GM12873 (cell line): ENCODE results near the gene ZBTB7A.

Experiments used
- TF ChIP-seq, protein P1 (sequence below): IDR thresholded peaks from 2 replicates; pipeline ENCODE4 v1.5.1; 2012; ENCODE audit warnings: low read depth, mild to moderate bottlenecking, moderate library complexity, low read length, control low read depth; ENCODE audit not compliant: insufficient read depth; ENCODE audit errors: missing control alignments

The ZBTB7A gene

DNA sequence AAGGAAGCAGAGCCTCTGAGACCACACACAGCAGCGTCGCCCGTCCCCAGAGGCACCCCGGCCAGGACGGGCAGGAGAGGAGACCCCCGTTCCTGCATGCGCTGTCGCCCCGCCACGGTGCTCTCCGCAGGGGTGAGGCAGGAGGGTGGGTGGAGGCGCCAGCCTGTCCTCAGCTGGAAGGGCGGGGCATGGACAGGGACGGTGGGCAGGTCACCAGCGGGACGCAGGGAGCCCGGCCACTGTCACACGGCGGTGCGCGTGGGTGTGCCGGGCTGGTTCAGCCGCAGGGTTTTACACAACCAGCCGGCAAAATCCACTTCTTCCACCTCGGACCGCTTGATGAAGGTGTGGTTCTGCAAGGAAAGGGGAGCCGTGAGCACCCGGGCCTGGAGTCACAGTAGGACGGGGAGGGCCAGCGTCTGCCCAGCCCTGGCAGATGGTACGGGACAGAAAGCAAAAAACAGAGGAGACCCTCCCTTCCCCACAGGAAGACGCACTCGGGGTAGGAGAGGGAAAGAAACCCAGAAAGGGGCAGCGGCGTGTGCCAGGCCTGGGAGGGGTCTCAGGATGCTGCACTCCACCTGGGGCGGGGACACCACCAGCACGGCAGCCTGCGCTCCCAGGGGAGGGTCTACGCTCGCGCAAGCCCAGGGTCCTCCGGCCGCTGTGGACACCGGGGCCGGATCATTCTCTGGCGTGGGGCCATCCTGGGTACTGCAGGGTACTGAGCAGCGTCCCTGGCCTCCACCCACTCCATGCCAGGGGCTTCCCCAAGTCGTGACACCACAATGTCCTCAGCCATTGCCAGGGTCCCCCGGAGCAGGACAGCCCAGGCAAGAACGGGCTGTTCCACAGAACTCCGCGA lies 23.9 kb upstream of the ZBTB7A start:
- TF ChIP-seq, protein P1, sequence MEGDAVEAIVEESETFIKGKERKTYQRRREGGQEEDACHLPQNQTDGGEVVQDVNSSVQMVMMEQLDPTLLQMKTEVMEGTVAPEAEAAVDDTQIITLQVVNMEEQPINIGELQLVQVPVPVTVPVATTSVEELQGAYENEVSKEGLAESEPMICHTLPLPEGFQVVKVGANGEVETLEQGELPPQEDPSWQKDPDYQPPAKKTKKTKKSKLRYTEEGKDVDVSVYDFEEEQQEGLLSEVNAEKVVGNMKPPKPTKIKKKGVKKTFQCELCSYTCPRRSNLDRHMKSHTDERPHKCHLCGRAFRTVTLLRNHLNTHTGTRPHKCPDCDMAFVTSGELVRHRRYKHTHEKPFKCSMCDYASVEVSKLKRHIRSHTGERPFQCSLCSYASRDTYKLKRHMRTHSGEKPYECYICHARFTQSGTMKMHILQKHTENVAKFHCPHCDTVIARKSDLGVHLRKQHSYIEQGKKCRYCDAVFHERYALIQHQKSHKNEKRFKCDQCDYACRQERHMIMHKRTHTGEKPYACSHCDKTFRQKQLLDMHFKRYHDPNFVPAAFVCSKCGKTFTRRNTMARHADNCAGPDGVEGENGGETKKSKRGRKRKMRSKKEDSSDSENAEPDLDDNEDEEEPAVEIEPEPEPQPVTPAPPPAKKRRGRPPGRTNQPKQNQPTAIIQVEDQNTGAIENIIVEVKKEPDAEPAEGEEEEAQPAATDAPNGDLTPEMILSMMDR = no peak

- TF ChIP-seq, protein P1 = no peak
Observed at GRCh38 chr19:4089946-4090345, 23.2 kb upstream of the ZBTB7A start.

DNA sequence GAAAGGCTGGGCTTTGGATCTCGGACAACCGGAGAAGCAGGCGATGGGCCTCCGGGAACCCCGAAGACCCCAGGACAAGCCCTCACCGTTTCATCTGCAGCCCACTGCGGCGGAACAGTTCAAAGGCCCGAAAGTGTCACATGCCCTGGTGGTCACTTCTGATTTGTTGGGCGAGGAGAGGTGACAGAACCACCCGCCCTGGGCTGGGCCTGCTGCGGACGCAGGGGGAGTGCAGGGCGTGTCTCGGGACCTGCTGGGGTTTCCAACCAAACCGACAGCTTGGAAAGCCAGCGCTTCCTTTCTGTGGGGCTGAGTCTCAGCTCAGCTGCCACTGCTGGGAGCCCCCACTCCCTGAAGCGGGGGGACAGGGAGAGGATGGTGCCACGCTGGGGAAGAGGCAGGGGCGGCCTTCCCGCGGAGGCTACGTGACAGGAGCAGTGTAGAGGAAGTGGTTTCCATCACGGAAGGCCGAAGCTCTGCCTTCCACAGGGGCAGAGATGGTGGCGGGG lies 22.8 kb upstream of the ZBTB7A start:
- TF ChIP-seq, protein P1 = no peak

GRCh38 chr19:4088975-4089374 lies 22.3 kb upstream of the ZBTB7A start:
- TF ChIP-seq, protein P1 = no peak

DNA sequence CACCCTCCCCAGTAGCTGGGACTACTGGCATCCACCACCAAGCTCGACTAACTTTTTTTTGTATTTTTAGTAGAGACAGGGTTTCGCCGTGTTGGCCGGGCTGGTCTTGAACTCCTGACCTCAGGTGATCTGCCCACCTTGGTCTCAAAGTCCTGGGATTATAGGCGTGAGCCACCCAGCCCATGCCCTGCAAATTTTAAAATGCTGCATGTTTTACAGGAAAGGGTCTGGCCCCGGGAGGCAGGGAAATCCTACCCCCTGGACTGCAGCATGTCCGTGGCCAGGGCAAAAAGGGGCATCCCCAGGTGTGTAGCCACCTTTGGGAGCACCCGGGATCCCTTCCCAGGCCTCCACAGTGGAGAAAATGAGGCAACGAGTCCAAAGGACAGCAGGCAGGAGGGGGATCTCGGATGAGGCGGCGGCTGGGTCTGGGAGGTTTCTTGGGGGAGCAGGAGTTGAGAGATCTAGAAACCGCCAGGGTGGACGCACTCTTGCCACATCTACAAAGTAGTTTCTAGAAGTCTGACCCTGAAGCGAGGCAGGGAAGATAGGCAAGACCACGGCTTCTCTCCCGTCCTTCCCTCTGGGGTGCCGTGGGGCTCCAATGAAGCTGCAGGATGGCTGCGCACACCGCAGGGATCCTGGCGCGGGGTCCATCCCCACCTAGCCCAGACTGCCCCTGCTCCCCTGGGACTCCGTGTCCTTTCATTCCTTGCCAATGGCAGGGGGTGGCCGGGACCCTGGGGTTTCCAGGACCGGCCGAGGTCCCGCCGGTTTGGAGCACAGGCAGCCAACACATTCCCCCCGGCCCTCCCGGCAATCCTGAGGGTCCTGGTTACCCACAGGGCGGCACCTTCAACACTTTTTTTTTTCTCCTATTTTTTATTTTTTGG lies 21.3 kb upstream of the ZBTB7A start:
- TF ChIP-seq, protein P1 = no peak

DNA sequence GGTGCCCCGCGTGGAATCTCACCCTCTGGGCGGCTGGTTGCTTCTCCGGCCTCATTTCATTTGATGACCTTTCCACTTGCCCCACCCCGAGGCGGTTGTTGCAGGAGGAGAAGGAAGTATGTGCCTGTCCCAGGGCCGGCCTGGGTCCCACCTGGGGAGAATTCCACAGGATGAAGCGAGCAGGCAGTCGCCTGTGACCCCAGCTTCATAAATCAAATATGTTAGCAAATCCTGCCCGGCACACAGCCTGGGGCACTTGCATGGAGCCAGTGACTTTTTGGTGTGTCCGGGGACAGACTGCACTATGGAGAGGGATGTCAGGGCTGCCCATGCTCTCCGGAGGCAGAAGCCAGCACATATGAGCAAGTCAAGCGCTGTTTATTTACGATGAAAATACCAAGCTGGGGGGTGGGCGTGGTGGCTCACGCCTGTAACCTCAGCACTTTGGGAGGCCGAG lies 19.7 kb upstream of the ZBTB7A start:
- TF ChIP-seq, protein P1 = no peak

DNA sequence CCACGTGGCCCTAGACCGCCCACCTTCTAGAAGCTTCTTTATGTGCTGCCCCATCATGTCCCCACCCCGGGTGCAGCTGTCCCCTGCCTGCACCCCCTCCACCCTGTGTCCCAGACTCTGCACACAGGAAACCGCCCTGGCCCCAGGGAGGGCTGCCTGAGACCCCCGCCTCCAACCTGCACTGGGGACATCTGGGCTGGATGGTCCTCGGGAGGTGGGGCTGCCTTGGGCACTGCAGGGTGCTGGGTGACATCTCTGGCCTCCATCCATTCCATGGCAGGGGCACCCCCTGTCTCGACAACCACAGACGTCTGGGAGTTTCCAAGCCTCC lies 17.8 kb upstream of the ZBTB7A start:
- TF ChIP-seq, protein P1 = no peak
